HG03025 (cell line): ENCODE measurements around the gene QRICH2.
"Not testable (repeated sequence)": the region's sequence is repeated elsewhere in the genome, so short reads cannot be mapped to it uniquely, and the experiment has no call there.

Experiments used
- ATAC-seq: cut with Tn5 transposase; IDR thresholded peaks from one replicate; pipeline ENCODE4 v1.9.1; 2021; ENCODE audit warnings: mild to moderate bottlenecking, moderate library complexity; ENCODE audit not compliant: unreplicated experiment, low FRiP score

The QRICH2 gene

GRCh38 chr17:76307966-76308338, at the start of gene QRICH2:
Gene QRICH2 (minus strand): TSS chr17:76308276. CDS start chr17:76307998, 278 bp downstream.
- ATAC-seq, result no peak

GRCh38 chr17:76357597-76358158, 49.6 kb upstream of the QRICH2 start:
- no peak for ATAC-seq

GRCh38 chr17:76356803-76357456, 48.9 kb upstream of the QRICH2 start:
- no peak for ATAC-seq

GRCh38 chr17:76354747-76355310, 46.8 kb upstream of the QRICH2 start:
- no peak for ATAC-seq

- no peak for ATAC-seq
Measured at GRCh38 chr17:76354317-76354729, 46.2 kb upstream of the QRICH2 start.

- peak; percentile 71 for ATAC-seq
Measured at GRCh38 chr17:76353599-76354316, 45.7 kb upstream of the QRICH2 start, which contains the start of gene PRPSAP1. Gene PRPSAP1 (minus strand): TSS chr17:76353916. CDS start chr17:76353703, 213 bp downstream.

- ATAC-seq, result peak; percentile 17
Measured at GRCh38 chr17:76353004-76353598, 45.0 kb upstream of the QRICH2 start.

GRCh38 chr17:76351526-76352071, 43.5 kb upstream of the QRICH2 start:
- ATAC-seq, result no peak

GRCh38 chr17:76350463-76350862, 42.4 kb upstream of the QRICH2 start:
- ATAC-seq, result no peak

- ATAC-seq, result not testable (repeated sequence)
Measured at GRCh38 chr17:76346936-76347335, 38.9 kb upstream of the QRICH2 start.

GRCh38 chr17:76345377-76345974, 37.4 kb upstream of the QRICH2 start:
- ATAC-seq, result no peak

- no peak for ATAC-seq
Measured at GRCh38 chr17:76343106-76343505, 35.0 kb upstream of the QRICH2 start.

- no peak for ATAC-seq
Measured at GRCh38 chr17:76341301-76341700, 33.2 kb upstream of the QRICH2 start.

GRCh38 chr17:76337413-76337777, 29.3 kb upstream of the QRICH2 start:
- ATAC-seq, result no peak

GRCh38 chr17:76336756-76337412, 28.8 kb upstream of the QRICH2 start:
- ATAC-seq, result no peak

GRCh38 chr17:76335716-76336381, 27.8 kb upstream of the QRICH2 start:
- no peak for ATAC-seq

GRCh38 chr17:76333673-76334505, 25.8 kb upstream of the QRICH2 start:
- ATAC-seq, result no peak

GRCh38 chr17:76331083-76331482, 23.0 kb upstream of the QRICH2 start:
- ATAC-seq, result no peak
